H1 (cell line): ENCODE results near the gene KCNAB2. TPM values are rescaled to one million over a fixed set of nuclear protein-coding genes. Genes with fewer than 3 reads are reported as not detected.

Experiments used
- CTCF ChIA-PET: fragments of 300-600 bp; sonication (Branson Sonifier 250); formaldehyde crosslinking; loops from one replicate; lab custom pipeline; 2021; ENCODE audit not compliant: partially characterized antibody; lab: Charles Lee
- POLR2A ChIA-PET: fragments of 300-600 bp; sonication (Branson Sonifier 250); formaldehyde crosslinking; loops from one replicate; lab custom pipeline; 2021; ENCODE audit warnings: inconsistent platforms; ENCODE audit not compliant: partially characterized antibody; lab: Charles Lee
- DNase-seq, 2 experiments: peaks; one replicate each; pipeline versions ENCODE4 v3.0.0 to v3.0.0-alpha.2; 2010 to 2022; ENCODE audit warnings: low spot score in 2 of 2, low read depth in 1 of 2, mixed read lengths in 1 of 2
- FAIRE-seq: peaks from 2 replicates; lab custom pipeline; 2011; peaks lifted over from hg19 to GRCh38; lab: Jason Lieb, UNC
- H2AFZ ChIP-seq: 2 replicates; pipeline ENCODE4 v1.8.1; 2012; ENCODE audit warnings: low read length, inconsistent platforms
- H2AK5ac ChIP-seq: 2 replicates; pipeline ENCODE4 v1.6.1; 2013; ENCODE audit warnings: low read depth, low read length
- H2BK120ac ChIP-seq: replicated peaks from 2 replicates; pipeline ENCODE3; 2013; ENCODE audit warnings: low read depth, low read length, inconsistent platforms
- H2BK12ac ChIP-seq: 2 replicates; pipeline ENCODE4 v1.6.1; 2013; ENCODE audit warnings: low read depth, low read length
- H2BK15ac ChIP-seq: 2 replicates; pipeline ENCODE4 v1.6.1; 2013; ENCODE audit warnings: low read length
- H2BK20ac ChIP-seq: 2 replicates; pipeline ENCODE4 v1.6.1; 2013; ENCODE audit warnings: low read length
- H2BK5ac ChIP-seq: 2 replicates; pipeline ENCODE4 v1.6.1; 2013; ENCODE audit warnings: low read depth, low read length
- H3K14ac ChIP-seq: 2 replicates; pipeline ENCODE4 v1.6.1; 2013; ENCODE audit warnings: inconsistent platforms; ENCODE audit not compliant: insufficient read length
- H3K18ac ChIP-seq: 2 replicates; pipeline ENCODE4 v1.6.1; 2013; ENCODE audit warnings: low read length; ENCODE audit errors: extremely low read depth
- H3K23ac ChIP-seq: 2 replicates; pipeline ENCODE4 v1.6.1; 2013; ENCODE audit warnings: inconsistent platforms; ENCODE audit not compliant: insufficient read length
- H3K23me2 ChIP-seq: 2 replicates; pipeline ENCODE4 v1.6.1; 2013; ENCODE audit warnings: low read depth, low read length
- H3K27ac ChIP-seq: 2 replicates; pipeline ENCODE4 v1.6.1; 2011; ENCODE audit warnings: low read depth, low read length, inconsistent platforms
- H3K27me3 ChIP-seq, 4 experiments: replicated peaks in 1 of 4; 1 replicate in 1 of 4; 2 replicates in 3 of 4; pipeline versions ENCODE4 v1.6.1 to v1.8.1; 2011 to 2013; ENCODE audit warnings: low read length in 3 of 4, mild to moderate bottlenecking in 3 of 4, inconsistent platforms in 2 of 4, mixed read lengths in 2 of 4, moderate library complexity in 1 of 4; ENCODE audit not compliant: control insufficient read depth in 3 of 4, insufficient read depth in 3 of 4; ENCODE audit errors: extremely low read depth in 1 of 4
- H3K36me3 ChIP-seq, 4 experiments: 2 replicates each; pipeline versions ENCODE4 v1.6.1 to v1.8.1; 2011 to 2013; ENCODE audit warnings: mild to moderate bottlenecking in 4 of 4, low read length in 3 of 4, moderate library complexity in 2 of 4, control low read depth in 1 of 4, inconsistent platforms in 1 of 4; ENCODE audit not compliant: insufficient read depth in 4 of 4, control insufficient read depth in 2 of 4
- H3K4ac ChIP-seq: replicated peaks from 2 replicates; pipeline ENCODE3; 2013; ENCODE audit warnings: low read length, low read depth, mixed read lengths, inconsistent platforms; ENCODE audit not compliant: insufficient read length
- H3K4me1 ChIP-seq, 4 experiments: replicated peaks in 1 of 4; 1 replicate in 1 of 4; 2 replicates in 3 of 4; pipeline versions ENCODE4 v1.6.1 to v1.8.1; 2011 to 2013; ENCODE audit warnings: low read length in 3 of 4, inconsistent platforms in 2 of 4, mixed read lengths in 1 of 4; ENCODE audit not compliant: insufficient read depth in 4 of 4, control insufficient read depth in 3 of 4
- H3K4me2 ChIP-seq, 2 experiments: 2 replicates each; pipeline versions ENCODE4 v1.6.1 to v1.8.1; 2011 to 2013; ENCODE audit warnings: low read depth in 2 of 2, low read length in 2 of 2, control low read depth in 1 of 2, inconsistent platforms in 1 of 2, mild to moderate bottlenecking in 1 of 2; ENCODE audit not compliant: insufficient read depth in 1 of 2
- H3K4me3 ChIP-seq, 4 experiments: fragments of 200-600, 300-600 bp in 1 of 4; sonication (generic), shearing (Covaris generic), sonication (Bioruptor Twin) in 1 of 4; 2 replicates each; pipeline versions ENCODE4 v1.5.1 to v1.8.1; 2011 to 2016; ENCODE audit warnings: low read length in 4 of 4, low read depth in 3 of 4, control low read depth in 2 of 4, inconsistent platforms in 2 of 4, mild to moderate bottlenecking in 2 of 4, mixed read lengths in 1 of 4, moderate library complexity in 1 of 4; ENCODE audit not compliant: insufficient read depth in 2 of 4; ENCODE audit errors: extremely low read depth in 1 of 4
- H3K56ac ChIP-seq: replicated peaks from 2 replicates; pipeline ENCODE3; 2013; ENCODE audit warnings: low read depth, mild to moderate bottlenecking, mixed read lengths, low read length, inconsistent platforms; ENCODE audit not compliant: insufficient read length
- H3K79me1 ChIP-seq: 2 replicates; pipeline ENCODE4 v1.6.1; 2013; ENCODE audit warnings: low read depth, low read length, control low read depth
- H3K79me2 ChIP-seq, 2 experiments: 2 replicates each; pipeline versions ENCODE4 v1.6.1 to v1.8.1; 2012 to 2013; ENCODE audit warnings: low read length in 2 of 2, mild to moderate bottlenecking in 2 of 2, inconsistent platforms in 1 of 2; ENCODE audit not compliant: insufficient read depth in 2 of 2, control insufficient read depth in 1 of 2
- H3K9ac ChIP-seq, 4 experiments: replicated peaks in 1 of 4; 1 replicate in 1 of 4; 2 replicates in 3 of 4; pipeline versions ENCODE4 v1.6.1 to v1.8.1; 2011 to 2013; ENCODE audit warnings: low read depth in 3 of 4, low read length in 3 of 4, control low read depth in 2 of 4, mild to moderate bottlenecking in 2 of 4, moderate library complexity in 2 of 4, inconsistent platforms in 1 of 4; ENCODE audit errors: extremely low read depth in 1 of 4
- H3K9me3 ChIP-seq, 2 experiments: 2 replicates each; pipeline versions ENCODE4 v1.6.1 to v1.8.1; 2012 to 2013; ENCODE audit warnings: mild to moderate bottlenecking in 2 of 2, moderate library complexity in 2 of 2, control low read depth in 1 of 2, inconsistent platforms in 1 of 2, low read depth in 1 of 2, low read length in 1 of 2, mixed read lengths in 1 of 2; ENCODE audit not compliant: insufficient read depth in 2 of 2
- H4K20me1 ChIP-seq, 2 experiments: replicated peaks in 1 of 2; 2 replicates each; pipeline versions ENCODE3 to v1.8.1; 2011 to 2013; ENCODE audit warnings: inconsistent platforms in 2 of 2, low read length in 2 of 2, mild to moderate bottlenecking in 1 of 2; ENCODE audit not compliant: insufficient read depth in 2 of 2, control insufficient read depth in 1 of 2
- H4K5ac ChIP-seq: 2 replicates; pipeline ENCODE4 v1.6.1; 2013; ENCODE audit warnings: low read length, low read depth, mixed read lengths, inconsistent platforms; ENCODE audit not compliant: insufficient read length
- H4K8ac ChIP-seq: 2 replicates; pipeline ENCODE4 v1.8.0; 2013; ENCODE audit warnings: mild to moderate bottlenecking, moderate library complexity, low read length, inconsistent platforms; ENCODE audit not compliant: insufficient read depth; ENCODE audit errors: extremely low read depth
- H4K91ac ChIP-seq: replicated peaks from 2 replicates; pipeline ENCODE3; 2013; ENCODE audit warnings: low read length, mixed read lengths, inconsistent platforms; ENCODE audit not compliant: insufficient read length
- BCL11A ChIP-seq, 2 experiments: IDR thresholded peaks; one replicate each; pipeline ENCODE4 v1.6.1; 2011; ENCODE audit warnings: low read depth in 2 of 2, low read length in 2 of 2, mild to moderate bottlenecking in 2 of 2
- CHD2 ChIP-seq: IDR thresholded peaks from 2 replicates; pipeline ENCODE4 v1.6.1; 2012; ENCODE audit warnings: low read length, improper control_type of control experiment
- EP300 ChIP-seq, 2 experiments: IDR thresholded peaks; 1 replicate in 1 of 2; 2 replicates in 1 of 2; pipeline ENCODE4 v1.6.1; 2011 to 2012; ENCODE audit warnings: low read depth in 2 of 2, low read length in 2 of 2, mild to moderate bottlenecking in 2 of 2, borderline replicate concordance in 1 of 2, inconsistent platforms in 1 of 2, moderate library complexity in 1 of 2
- EZH2 ChIP-seq: fragments of 200-600 bp; sonication (generic); IDR thresholded peaks from 2 replicates; pipeline ENCODE4 v1.7.1; 2012; ENCODE audit warnings: low read depth, mild to moderate bottlenecking, moderate library complexity, low read length, inconsistent platforms; ENCODE audit not compliant: severe bottlenecking
- GTF2F1 ChIP-seq: IDR thresholded peaks from 2 replicates; pipeline ENCODE4 v1.6.1; 2012; ENCODE audit warnings: low read depth, low read length, improper control_type of control experiment, borderline replicate concordance
- HDAC2 ChIP-seq, 2 experiments: fragments of 300-600 bp in 1 of 2; sonication (generic) in 1 of 2; IDR thresholded peaks; 2 replicates each; pipeline ENCODE4 v1.6.1; 2011 to 2012; ENCODE audit warnings: low read depth in 2 of 2, low read length in 2 of 2, mild to moderate bottlenecking in 2 of 2, moderate library complexity in 2 of 2, borderline replicate concordance in 1 of 2, inconsistent platforms in 1 of 2
- KDM1A ChIP-seq: fragments of 200-600, 300-600 bp; sonication (generic); IDR thresholded peaks from 2 replicates; pipeline ENCODE4 v1.7.1; 2016; ENCODE audit warnings: mild to moderate bottlenecking, low read length, borderline replicate concordance
- MAFK ChIP-seq: IDR thresholded peaks from 2 replicates; pipeline ENCODE4 v1.6.1; 2012; ENCODE audit warnings: low read depth, mild to moderate bottlenecking, improper control_type of control experiment, low read length
- POLR2A ChIP-seq, 2 experiments: IDR thresholded peaks; 1 replicate in 1 of 2; 2 replicates in 1 of 2; pipeline ENCODE4 v1.6.1; 2011; ENCODE audit warnings: low read depth in 2 of 2, low read length in 2 of 2, mild to moderate bottlenecking in 2 of 2; ENCODE audit errors: control extremely low read depth in 1 of 2
- POLR2AphosphoS5 ChIP-seq: IDR thresholded peaks from 2 replicates; pipeline ENCODE4 v1.6.1; 2011; ENCODE audit warnings: low read depth, low read length
- RBBP5 ChIP-seq: IDR thresholded peaks from 2 replicates; pipeline ENCODE4 v1.7.1; 2012; ENCODE audit warnings: low read depth, mild to moderate bottlenecking, inconsistent platforms, low read length, moderate library complexity, borderline replicate concordance
- SIX5 ChIP-seq: IDR thresholded peaks from 2 replicates; pipeline ENCODE4 v1.6.1; 2011; ENCODE audit warnings: mild to moderate bottlenecking, low read depth, low read length
- SP4 ChIP-seq: IDR thresholded peaks from 2 replicates; pipeline ENCODE4 v1.6.1; 2012; ENCODE audit warnings: low read length, inconsistent platforms
- TAF7 ChIP-seq: optimal IDR thresholded peaks from 2 replicates; pipeline ENCODE3; 2011; ENCODE audit warnings: low read depth, mild to moderate bottlenecking, inconsistent platforms, low read length, moderate library complexity, borderline replicate concordance
- ZNF274 ChIP-seq: IDR thresholded peaks from 2 replicates; pipeline ENCODE4 v1.7.0; 2012; ENCODE audit warnings: low read length, borderline replicate concordance; ENCODE audit errors: extremely low read depth
- WGBS, 2 experiments: shearing (Covaris generic) in 1 of 2; methylation state at CpG; one replicate each; pipeline versions ENCODE4 v1.1.6 to v1.1.7; 2013 to 2015; ENCODE audit warnings: low lambda C conversion rate in 2 of 2, mixed read lengths in 2 of 2, inconsistent platforms in 1 of 2, low coverage in 1 of 2, missing lambda C conversion rate in 1 of 2; ENCODE audit not compliant: insufficient replicate concordance in 2 of 2, insufficient coverage in 1 of 2, insufficient read length in 1 of 2; ENCODE audit errors: extremely low coverage in 1 of 2, missing lambda C conversion rate in 1 of 2; 5-methylcytosine and 5-hydroxymethylcytosine counted together
- polyA plus RNA-seq, 7 experiments: library from polyadenylated mRNA; depleted of rRNA in 3 of 7; stranded (reverse) in 5 of 7; unstranded in 2 of 7; fragments of >200 nt in 5 of 7; fragments of 200-250 nt in 2 of 7; gene quantifications; 1 replicate in 5 of 7; 2 replicates in 1 of 7; 4 replicates in 1 of 7; pipeline versions ENCODE4 v1.2.1 to v1.2.3, GENCODE V29; 2011 to 2013; ENCODE audit warnings: missing spikeins in 2 of 7, mixed read lengths in 2 of 7
- total RNA-seq: library from RNA; stranded (reverse); fragmentation: NEBNext Ultra II Directional; extraction: Animal tissue kit (Norgen Biotek cat#: 25700); gene quantifications from 2 replicates; pipeline ENCODE4 v1.2.1, GENCODE V29; 2021

Gene KCNAB2
- total and polyA plus RNA-seq, 2 of the 8 experiments (the other 6 are each of a cell fraction or from before 2014, with no cell fraction given), result 4.5 to 7.0 TPM

GRCh38 chr1:6046279-6046678 is 591 bp downstream of the KCNAB2 start:
- Histone ChIP-seq H3K4me3 (no peak overlapping the region), H3K36me3 (no peaks in the 10 kb centered on the region), H2AK5ac (no peak overlapping the region), H2AFZ (no peak overlapping the region), H3K27ac (no peak overlapping the region), H4K5ac (no peak overlapping the region), H2BK20ac (no peak overlapping the region), H3K9ac (no peak overlapping the region), H2BK12ac (no peak overlapping the region), H2BK120ac (no peak overlapping the region), H2BK15ac (no peak overlapping the region), H3K27me3 (no peaks in the 10 kb centered on the region), H3K4me1 (no peaks in the 10 kb centered on the region), H4K20me1 (peaks cover 2 to 9% of the 10 kb centered on the region in 2 experiments), H3K14ac (no peak overlapping the region), H3K18ac (no peak overlapping the region), H3K79me2 (no peaks in the 10 kb centered on the region), H4K91ac (no peak overlapping the region), H3K79me1 (no peaks in the 10 kb centered on the region; the same call in 1 of the 2 replicates), H3K9me3 (no peaks in the 10 kb centered on the region), H3K23ac (no peak overlapping the region), H3K23me2 (no peaks in the 10 kb centered on the region), H3K4ac (no peak overlapping the region), H2BK5ac (no peak overlapping the region), H3K4me2 (no peak overlapping the region), H3K56ac (no peak overlapping the region), H4K8ac (no peak overlapping the region)
- CTCF ChIA-PET, result interaction anchor here (5.7 kb wide), 1 partner anchor 12 kb away, joined by 32 read pairs; no protein-coding TSS in a partner anchor
- no peak for FAIRE-seq
- no peak for DNase-seq
- POLR2A ChIA-PET, result no interaction called here
- WGBS, 2 experiments, result 90% methylated on average over 14 of the region's 14 CpGs; no CpG with 5 or more reads in 1 of the 2 experiments
- TF ChIP-seq EP300 (IDR thresholded peaks at IDR 0.05; ENCODE audit: borderline replicate concordance in 1 of 2, low read depth in 2 of 2, low read length in 2 of 2), result no peak
- no peak for TF ChIP-seq CHD2
- no peak for TF ChIP-seq BCL11A (IDR thresholded peaks at IDR 0.05; ENCODE audit: low read depth in 2 of 2, low read length in 2 of 2)
- TF ChIP-seq SIX5, result no peak
- no peak for TF ChIP-seq MAFK
- TF ChIP-seq GTF2F1, result no peak
- no peak for TF ChIP-seq KDM1A
- TF ChIP-seq HDAC2 (IDR thresholded peaks at IDR 0.05; ENCODE audit: borderline replicate concordance in 1 of 2, low read depth in 2 of 2, low read length in 2 of 2), result no peak
- no peak for TF ChIP-seq TAF7
- TF ChIP-seq EZH2, result no peak
- TF ChIP-seq POLR2A (IDR thresholded peaks at IDR 0.05; ENCODE audit: control extremely low read depth in 1 of 2, low read depth in 2 of 2, low read length in 2 of 2), result no peak
- no peak for TF ChIP-seq SP4
- no peak for TF ChIP-seq POLR2AphosphoS5
- TF ChIP-seq ZNF274, result no peak
- TF ChIP-seq RBBP5, result no peak
